CD4-positive, alpha-beta T cell treated with Interleukin-12 subunit alpha and Interleukin-12 subunit beta, for 1 hour (primary cell): Measurements from ENCODE around the gene FRS2.

Source experiments
- DNase-seq: peaks from one replicate; pipeline ENCODE4 v3.0.0-alpha.2; 2020

FRS2 gene

GRCh38 chr12:69467366-69467765, 2.8 kb upstream of the FRS2 start:
- no peak for DNase-seq

DNA sequence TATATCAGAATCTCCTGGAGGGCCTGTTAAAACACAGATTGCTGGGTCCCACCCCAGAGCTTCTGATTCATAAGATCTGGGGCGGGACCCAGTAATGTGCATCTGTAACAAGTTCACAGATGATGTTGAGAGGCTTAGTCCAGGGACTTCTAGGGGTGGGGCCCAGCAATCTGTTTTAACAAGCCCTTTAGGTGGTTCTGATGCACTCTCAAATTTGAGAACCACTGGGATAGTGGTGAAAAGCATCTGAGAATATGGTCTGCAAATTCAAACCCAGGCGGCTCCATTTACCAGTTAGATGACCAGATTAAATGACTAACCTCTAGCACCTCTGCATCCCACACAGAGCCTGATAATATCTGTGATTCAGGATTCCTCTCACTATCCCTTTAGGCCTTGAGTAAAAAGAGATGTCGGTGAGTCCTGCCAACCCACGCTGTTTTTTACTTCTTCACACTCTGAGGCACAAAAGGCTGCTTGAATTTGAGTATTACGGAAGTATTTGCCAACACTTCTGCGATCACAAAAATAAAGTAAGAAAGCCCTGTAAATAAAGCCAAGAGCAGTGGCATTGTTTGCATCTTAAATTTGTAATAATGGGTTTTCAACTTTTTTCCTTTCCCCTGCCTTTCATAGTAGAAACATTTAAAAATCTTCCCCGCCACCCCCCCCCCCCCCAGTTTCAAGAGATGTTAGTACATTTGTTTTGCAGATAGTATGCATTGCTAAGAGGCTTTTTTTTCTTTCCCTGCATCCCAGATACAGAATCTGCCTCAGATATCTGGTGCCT, 1.8 kb upstream of the FRS2 start:
- DNase-seq: no peak

- DNase-seq: no peak
These were observed 367 bp upstream of the FRS2 start for GRCh38 chr12:69469854-69470188.

GRCh38 chr12:69471076-69471430, 865 bp downstream of the FRS2 start:
- no peak for DNase-seq

DNA sequence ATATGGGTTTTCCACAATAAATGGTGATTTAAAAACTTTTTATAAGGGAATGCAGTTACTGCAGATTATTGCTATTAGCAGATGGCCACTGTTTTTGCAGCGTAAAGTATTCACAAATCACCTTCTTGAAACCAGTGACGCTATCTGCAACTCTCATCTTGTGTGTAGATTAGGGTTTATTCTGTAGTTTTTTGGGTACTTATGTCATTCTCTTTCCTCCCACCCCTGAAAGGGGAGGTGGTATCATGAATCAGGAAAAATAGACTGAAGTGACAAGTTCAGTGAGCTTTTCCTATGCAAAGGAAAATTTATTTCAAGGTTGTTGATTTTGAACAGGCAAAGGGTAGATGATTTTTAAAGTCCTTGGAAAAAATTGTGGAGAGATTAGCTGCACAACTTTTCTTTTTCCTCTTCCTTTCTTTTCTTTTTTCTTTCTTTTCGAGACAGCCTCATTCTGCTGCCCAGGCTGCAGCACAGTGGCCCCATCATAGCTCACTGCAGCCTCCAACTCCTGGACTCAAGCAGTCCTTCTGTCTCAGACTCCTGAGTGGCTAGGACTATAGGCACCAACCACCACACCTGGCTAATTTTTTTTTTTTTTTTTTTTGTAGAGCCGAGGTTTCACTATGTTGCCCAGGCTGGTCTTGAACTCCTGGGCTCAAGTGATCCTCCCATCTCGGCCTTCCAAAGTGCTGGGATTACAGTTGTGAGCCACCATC, 1.6 kb downstream of the FRS2 start:
- DNase-seq: no peak

GRCh38 chr12:69473262-69473661, 3.1 kb downstream of the FRS2 start:
- DNase-seq: no peak

GRCh38 chr12:69474456-69474855, 4.3 kb downstream of the FRS2 start:
- DNase-seq: no peak

GRCh38 chr12:69475237-69475975, 5.2 kb downstream of the FRS2 start:
- no peak for DNase-seq

- DNase-seq: no peak
These were observed 6.3 kb downstream of the FRS2 start for GRCh38 chr12:69476276-69477017.

GRCh38 chr12:69479675-69480074, 9.5 kb downstream of the FRS2 start:
- no peak for DNase-seq

DNA sequence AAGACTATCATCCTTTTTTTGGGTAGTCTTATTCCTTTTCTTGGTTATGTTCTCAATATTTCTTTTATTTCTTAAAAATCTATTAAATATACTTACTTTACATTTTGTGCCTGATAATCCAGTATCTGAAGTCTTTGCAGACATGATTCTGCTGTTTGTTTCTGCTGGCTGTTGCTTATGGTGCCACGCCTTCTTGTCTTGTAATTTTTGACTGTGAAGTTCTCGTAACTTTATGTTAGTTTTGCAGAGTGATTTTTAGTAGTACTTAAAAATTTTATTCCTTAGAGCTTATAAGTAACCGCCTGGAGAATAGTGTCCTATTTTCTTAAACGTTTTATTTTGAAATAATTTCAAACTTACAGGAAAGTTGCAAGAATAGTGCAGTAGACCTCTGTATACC, 10.5 kb downstream of the FRS2 start:
- no peak for DNase-seq

- no peak for DNase-seq
These were observed 10.9 kb downstream of the FRS2 start for GRCh38 chr12:69481133-69481532.

- DNase-seq: no peak
These were observed 13.5 kb downstream of the FRS2 start for GRCh38 chr12:69483700-69484099.

GRCh38 chr12:69484428-69484827, 14.2 kb downstream of the FRS2 start:
- DNase-seq: no peak

DNA sequence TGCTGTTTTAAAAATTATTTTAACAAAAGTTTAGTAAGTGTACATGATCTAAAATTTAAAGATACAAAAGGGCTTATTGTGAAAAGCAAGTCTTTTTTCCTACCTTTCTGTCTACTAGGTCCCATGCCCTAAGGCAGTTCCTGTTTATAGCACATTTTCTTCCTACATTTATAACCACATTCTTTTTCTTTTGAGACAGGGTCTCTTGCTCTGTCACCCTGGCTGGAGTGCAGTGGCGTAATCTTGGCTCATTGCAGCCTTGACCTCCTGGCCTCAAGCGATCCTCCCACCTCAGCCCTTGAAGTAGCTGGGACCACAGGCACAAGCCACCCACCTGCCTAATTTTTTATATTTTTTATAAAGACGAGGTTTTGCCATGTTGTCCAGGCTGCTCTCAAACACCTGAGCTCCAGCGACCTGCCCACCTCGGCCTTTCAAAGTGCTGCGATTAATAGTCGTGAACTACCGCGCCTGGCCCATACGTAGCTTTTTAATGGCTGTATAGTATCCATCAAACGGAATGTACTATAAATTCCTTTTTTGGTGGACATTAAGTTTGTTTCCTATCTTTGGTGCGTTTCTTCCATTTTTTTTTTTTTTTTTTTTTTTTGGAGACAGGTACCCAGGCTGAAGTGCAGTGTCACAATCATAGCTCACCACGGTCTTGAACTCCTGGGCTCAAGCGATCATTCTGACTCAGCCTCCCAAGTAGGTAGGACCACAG, 20.9 kb downstream of the FRS2 start:
- DNase-seq: no peak

GRCh38 chr12:69492739-69493138, 22.6 kb downstream of the FRS2 start:
- no peak for DNase-seq

- DNase-seq: no peak
These were observed 24.9 kb downstream of the FRS2 start for GRCh38 chr12:69495071-69495470.

DNA sequence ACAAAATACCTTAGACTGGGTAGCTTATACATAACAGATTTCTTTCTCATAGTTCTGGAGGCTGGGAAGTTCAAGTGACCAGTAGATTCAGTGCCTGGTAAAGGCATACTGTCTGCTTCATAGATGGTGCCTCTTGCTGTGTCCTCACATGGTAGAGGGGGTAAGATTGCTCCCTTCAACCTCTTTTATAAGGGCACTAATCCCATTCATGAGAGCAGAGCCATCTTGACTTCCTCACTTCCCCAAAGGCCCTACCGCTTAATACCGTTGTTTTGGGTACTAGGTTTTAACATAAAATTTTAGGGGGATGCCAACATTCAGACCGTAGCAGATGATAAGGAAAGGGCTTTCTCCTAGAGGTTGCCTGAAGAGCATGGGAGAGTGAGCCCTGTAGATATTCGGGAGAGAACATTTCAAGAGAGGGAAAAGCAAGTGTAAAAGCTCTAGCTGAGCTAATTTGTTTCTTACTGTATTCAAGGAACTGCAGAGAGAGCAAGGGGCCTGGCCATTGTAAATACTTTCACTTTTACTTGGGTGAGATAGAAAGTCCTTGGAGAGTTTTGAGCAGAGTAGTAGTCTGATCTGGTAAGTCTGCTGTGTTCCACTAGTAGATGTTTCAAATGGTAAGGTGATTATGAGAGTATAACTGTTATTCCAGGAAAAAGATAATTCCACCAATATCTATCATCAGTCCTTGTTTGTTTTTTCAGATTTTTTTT, 27.3 kb downstream of the FRS2 start:
- peak; percentile 4 for DNase-seq

DNA sequence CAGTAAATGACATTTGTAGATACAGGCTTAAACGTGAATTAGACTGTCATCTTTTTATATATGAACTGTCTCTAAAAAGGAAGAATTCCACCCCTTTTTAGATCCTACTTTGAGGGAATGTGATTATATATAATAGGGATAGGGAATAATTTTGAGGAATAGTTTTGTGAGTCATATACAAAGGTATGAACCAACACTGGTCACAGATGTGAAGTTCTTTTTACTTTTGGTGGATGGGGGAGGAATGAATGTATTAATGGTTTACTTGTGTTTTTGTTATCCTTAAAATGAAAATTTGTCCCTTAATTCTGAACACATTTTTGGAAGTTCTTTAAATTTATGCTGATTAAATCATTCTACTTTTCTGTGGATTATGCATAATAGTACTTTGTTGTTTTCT, 30.4 kb downstream of the FRS2 start:
- DNase-seq: no peak

DNA sequence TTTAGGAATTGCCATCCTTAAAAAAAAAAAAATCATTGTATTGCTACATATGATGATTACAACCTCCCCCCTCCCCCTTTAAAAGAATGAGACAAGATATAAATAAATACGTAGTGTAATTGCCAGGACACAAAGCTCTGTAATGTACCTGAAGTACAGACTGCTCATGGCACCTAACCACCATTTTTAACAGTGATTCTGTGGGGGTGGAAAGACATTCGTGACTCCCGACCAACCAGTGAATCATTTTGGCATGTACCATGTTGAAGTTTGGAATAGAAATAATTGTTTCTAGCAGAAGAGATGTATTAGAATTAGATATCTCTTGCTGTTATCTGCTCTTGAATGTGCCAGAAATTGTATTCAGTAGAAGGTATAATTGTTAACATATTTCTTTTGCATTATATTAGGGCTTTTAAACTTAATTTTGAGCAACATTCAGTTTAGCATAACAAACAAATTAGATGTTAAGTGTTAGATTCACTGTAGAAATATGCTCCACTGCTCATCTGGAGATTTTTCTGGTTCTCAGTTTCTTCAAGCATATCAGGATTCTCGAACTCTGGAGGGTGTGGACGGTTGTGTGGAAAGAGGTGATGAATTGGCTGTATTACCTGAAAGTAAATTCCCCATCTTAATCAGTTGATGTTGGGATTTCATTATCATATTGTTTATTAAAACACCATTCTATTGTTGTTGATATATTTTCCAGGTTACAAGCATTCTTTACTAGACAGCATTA, 31.1 kb downstream of the FRS2 start:
- DNase-seq: no peak
